ENCODE measurements around the gene NELFA.

NELFA gene

DNA sequence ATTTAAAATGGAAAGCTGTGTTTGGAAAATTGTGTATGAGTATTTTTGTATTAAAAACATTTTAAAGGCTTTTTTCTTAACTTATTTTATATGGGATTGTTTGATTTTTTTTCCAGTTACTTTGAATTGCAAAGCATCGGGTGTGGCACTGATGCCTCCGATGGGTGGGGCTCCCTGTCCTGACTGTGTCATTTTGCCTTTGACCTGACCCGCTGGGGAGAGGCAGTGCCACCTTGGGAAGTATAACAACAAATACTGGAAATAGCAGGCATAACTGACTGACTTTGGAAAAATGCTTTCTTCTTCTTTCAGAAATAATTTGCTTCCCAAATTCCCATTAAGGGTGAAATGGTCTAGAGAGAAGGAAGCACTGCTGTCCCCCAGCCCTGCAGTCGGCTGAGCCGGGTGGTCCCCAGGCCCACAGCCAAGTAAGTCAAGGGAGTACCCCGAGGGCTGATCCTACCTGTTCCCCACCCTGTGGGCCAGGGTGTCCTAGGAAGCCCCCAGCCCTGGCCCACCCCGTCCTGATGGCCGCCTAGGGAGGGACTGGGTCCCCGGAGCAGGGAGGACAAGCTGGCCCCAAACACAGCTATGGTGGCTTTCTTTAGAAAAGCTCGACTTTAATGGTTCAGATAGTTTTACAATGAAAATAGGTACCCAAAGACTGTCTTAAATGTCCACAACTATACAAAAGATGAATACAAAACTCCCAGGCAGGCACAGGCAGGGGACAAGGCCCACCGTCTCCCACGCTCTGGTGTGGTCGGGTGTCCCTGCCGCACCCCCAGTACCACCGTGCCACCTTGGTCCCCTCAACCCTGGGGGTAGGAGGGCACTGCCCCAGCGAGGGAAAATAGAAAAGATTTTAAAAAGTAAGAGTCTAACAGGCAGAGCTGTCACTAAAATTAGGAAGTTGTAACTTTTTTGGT is 26.4 kb downstream of the NELFA start:
- no peak for DNase-seq (ENCODE audit: low read depth)

DNA sequence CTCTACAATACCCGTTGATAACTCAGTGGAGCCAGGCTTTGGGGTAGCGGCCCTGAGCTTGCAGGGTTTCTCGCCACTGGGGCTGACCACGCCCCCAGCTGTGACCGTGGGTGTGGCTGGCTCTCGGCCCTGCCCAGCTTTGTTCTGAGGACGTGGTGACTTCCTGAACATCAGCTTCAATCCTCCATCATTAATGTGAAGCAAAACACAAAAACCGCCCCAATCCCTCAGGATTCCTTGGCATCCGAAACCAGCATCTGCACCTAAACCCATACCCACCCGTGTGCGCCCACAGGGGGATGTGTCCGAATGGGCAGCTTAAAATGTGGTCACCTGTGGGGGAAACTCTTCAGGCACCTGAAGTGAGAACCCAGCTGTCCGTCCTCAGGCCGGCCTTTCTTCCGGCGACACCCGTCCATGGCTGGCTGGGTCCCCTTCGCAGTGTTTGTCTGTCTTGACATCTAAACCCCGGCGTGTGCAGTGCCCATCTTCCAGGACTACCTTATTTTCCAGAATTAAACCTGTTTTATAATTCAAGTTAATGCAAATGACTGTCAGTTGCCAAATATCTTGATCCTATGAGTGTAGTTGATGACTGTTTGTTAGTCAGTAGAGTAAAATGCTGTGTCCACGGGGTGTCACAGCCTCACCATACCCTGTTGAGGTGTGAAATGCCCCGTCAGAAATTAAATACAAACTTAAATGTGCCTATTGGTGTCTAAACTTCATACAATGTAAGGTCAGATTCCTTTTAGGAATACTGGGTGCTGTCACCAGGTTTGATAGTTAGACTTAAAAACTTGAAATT is 27.3 kb downstream of the NELFA start:
- no peak for DNase-seq (ENCODE audit: low read depth)

DNA sequence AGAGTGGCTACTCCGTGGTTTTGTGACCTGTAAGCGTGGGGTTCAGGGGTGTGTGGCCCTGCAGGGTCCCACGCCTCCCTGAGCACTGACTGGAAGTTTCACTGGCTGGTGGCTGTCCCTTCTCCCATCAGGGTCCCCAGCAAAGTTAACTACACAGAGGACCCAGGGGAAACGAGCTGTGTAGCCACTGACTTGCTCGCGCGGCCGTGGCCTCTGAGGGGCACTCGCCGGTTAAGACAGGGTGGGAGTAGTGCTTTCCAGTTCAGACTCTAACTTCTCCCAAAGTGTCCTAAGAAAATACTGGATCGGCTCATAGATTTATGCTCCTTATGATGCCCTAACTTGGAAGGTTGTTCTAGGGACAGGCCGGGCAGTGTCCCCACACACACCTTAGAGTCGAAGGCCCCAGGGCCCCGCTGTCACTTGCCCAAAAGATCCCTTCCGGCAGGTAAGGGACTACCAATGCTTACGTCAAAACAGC is 28.2 kb downstream of the NELFA start:
- no peak for DNase-seq (ENCODE audit: low read depth)

DNA sequence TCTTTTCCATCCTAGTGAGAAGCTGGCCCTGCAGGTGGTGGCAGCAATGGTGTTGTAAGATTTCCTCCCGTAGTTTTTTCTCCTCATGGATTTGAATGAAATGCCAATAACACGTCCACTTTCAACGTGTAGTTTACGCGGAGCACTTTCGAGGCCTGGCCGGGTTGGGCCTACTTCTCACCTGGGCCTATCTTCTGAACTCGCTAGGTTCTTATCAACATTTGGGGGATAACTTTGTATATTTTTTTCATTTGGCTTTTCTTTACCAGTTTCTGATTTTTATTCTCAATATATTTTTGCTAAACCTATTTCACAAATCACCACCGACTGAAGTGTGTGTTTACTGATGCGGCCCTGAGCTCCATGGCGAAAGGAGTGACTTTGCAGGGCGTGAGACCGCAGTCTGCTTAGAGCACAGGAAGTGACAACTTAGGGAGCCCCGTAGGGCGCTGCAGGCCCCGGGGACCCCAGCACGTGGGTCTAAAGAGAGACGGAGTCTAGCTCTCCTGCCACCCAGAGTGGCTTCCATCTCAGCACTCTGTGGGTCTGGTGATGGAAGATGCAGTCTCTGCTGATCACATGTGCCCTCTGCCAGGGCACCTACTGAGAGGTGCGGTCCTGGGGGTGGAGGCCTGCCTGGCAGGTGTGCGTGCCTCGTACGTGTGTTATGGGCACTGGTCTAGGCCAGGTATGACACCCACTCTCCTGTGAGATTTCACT is 29.1 kb downstream of the NELFA start:
- DNase-seq (ENCODE audit: low read depth) = no peak

DNA sequence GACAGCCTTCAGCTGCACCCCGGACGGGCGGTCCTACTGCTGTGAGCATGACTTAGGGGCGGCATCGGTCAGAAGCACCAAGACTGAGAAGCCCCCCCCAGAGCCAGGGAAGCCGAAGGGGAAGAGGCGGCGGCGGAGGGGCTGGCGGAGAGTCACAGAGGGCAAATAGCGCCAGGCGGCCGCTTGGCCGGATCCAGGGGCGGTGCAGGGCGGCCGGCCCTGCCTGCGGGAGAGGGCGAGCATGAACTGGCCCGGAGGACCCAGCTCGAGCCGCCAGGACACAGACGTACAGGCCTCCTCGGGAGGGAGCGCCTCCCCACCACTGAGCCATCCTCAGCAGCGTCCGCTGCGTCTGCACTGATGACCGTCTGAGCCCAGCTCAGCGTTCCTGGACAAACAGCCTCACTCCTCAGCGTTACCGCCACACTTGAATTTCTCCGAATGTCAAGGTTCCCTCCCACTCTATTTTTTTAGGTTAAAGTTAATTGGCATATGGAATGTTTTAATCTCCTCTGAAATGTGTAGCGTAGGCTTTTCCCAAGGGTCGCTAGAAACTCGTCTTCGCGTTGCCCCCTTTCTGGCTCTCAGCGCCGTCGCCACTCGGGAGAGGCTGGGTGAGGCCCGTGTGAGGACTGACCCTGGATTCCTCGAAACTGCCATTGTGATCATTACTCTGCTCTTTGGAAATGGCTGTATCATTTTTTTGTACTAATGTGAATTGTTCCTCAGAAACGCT is 29.9 kb downstream of the NELFA start:
- DNase-seq (ENCODE audit: low read depth) = no peak

DNA sequence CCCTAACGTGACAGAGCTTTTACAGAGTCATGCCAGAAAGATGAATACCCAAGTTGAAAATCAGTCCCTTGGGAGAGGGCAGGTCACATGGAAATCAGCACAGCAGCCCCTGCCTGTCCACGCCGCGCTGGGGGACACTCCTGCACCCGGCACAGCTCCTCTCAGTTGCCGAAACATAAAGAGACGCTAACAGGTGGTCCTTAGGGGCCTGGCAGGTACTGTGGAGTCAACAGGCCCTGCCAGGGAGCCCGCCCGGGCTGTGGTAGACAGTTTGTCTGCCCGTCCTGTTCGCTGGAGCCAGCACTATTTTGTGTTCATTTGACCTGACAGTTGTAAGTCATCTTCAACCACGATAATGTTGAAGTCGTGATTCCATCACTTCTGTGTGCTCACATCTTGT is 30.5 kb downstream of the NELFA start:
- no peak for DNase-seq (ENCODE audit: low read depth)

DNA sequence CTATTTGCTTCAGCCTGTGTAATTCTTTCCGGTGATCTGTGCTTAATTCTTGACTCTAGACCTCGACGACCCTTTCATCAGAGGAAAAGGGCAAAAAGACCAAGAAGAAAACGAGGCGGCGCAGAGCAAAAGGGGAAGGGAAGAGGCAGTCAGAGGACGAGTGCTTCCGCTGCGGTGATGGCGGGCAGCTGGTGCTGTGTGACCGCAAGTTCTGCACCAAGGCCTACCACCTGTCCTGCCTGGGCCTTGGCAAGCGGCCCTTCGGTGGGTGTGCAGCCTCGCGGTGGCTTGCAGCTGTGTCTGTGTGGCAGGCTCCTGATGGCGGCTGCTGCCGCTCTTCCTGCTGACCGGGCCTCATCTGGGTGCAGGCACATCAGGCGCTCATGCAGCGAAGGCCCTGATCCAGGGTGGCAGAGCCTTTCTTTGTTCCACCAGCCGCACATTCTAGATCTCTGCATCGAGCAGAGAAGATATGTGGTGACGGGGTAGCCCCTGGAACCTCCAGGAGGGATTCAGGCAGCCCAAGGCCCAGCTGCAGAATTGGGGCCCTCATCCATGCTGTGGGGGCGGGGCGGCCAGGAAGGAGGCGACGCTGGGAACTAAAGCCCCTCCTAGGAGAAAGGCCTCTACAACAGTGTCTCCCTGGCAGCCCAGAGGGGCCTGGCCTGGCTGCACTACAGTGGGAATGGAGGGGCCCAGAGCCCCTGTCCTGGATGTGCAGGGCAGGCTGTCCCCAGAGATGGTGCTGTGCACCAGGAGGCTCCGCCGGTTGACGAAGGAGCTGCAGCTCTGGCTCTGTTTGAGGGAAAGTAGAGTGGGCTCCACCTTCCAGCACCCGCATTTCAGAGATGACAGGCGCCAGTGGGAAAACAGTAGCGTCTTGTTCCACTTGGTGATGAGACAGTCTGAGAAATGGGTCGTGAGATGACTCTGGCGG is 32.1 kb downstream of the NELFA start:
- no peak for DNase-seq (ENCODE audit: low read depth)

DNA sequence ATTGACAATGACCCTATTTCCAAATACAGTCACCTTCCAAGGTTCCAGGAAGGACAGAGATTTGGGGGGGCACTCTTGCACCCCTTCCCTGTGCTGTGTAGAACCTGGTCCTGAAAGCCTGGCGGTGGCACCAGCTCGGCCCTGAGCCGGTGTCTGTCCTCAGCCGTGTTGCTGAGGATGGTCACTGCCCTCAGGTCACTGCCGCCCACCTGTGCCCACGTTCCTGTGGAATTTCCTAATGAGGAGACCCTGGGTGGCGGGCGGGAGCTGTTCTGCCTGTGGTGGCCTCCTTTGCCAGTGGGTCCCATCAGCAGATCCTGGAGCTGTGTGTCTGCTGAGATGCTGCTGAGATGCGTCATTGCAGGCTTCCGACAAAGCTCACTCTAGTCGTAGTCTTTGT is 32.9 kb downstream of the NELFA start:
- no peak for DNase-seq (ENCODE audit: low read depth)

DNA sequence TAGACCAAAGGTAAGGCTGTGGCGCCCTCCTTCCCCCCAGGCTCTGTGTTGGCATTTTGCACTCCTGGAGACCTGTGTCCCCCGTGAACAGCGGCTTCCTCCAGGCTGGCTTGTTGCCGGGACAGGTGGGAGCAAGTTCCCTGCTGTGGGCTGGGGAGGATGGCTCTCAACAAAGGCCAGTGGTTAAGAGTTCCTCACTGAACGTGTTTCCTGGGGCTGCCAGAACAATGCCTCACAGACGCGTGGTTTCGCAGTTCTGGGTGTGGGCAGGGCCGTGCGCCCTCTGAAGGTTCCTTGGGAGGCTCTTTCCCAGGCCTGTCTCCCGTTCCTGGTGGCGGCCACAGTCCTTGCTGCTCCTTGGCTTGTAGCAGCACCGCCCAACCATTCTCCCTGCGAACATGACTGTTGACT is 33.4 kb downstream of the NELFA start:
- no peak for DNase-seq (ENCODE audit: low read depth)

DNA sequence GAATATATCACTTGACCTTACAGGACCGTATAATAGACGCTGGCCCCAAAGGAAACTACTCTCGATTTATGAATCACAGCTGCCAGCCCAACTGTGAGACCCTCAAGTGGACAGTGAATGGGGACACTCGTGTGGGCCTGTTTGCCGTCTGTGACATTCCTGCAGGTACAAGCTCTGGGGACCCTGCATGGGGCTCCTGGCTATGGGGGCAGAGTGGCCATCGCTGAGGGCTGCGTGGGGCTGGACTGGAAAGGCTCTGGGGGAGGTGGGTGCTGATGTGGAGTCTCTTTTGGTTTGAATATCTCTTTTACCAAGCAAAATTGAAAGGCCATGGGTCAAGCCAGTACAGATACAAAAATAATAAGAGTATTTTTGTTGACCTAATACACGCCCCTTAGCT is 33.9 kb downstream of the NELFA start:
- no peak for DNase-seq (ENCODE audit: low read depth)

DNA sequence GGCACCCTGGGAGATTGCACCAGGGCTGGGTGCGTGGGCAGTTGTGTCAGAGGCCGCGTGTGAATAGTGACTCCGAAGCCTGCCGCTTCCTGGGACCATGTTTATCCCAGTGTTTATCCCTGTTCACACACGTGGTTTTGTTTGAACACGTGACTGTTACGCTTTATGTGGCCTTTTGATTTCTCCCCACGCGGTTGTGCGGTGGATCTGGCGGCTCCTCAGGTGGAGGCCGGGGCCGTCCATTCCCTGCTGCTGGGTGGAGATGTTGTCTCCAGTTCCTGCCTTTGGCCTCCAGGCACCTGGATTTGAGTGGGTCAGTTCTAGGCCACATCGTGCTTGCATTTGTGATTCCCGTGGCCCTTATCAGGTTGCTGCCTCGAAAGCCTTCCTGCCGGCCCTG is 35.1 kb downstream of the NELFA start:
- DNase-seq (ENCODE audit: low read depth) = no peak

DNA sequence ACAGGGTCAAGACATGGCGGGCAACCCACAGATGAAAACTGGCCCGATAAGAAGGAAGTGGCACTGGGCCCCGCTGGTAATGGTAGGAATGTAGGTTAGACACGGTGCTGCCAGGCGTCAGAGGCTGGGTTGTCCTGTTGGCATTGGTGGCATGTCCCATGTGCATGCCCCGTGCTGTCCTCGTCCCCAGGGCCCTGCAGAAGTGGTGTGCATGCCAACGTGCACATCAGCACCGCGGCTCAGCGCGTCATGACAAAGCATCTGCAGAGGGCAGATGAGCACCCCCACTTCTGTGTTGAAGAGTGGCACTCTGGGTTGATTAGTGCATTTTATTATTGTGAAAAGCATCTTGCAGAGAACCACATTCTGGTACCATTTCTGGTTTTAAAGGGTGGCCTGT is 35.6 kb downstream of the NELFA start:
- no peak for DNase-seq (ENCODE audit: low read depth)

DNA sequence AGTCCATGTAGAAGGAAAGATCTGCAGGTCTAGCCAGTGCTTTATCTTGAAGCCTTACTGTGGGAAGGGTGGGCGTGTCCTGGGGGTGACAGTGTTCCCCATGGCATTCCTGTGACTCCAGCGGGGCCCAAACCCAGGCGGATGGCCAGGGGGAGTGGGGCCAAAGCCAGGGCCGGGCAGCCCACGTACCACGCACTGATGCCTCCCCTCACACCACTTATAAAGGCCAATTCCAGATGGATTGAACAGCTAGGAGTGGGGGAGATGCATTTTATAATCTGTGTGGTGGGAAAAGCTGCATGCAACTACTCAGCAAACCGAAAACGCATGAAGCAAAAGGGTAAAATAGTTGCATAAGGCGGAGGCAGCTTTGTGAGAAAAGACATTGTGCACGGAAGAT is 36.4 kb downstream of the NELFA start:
- no peak for DNase-seq (ENCODE audit: low read depth)

DNA sequence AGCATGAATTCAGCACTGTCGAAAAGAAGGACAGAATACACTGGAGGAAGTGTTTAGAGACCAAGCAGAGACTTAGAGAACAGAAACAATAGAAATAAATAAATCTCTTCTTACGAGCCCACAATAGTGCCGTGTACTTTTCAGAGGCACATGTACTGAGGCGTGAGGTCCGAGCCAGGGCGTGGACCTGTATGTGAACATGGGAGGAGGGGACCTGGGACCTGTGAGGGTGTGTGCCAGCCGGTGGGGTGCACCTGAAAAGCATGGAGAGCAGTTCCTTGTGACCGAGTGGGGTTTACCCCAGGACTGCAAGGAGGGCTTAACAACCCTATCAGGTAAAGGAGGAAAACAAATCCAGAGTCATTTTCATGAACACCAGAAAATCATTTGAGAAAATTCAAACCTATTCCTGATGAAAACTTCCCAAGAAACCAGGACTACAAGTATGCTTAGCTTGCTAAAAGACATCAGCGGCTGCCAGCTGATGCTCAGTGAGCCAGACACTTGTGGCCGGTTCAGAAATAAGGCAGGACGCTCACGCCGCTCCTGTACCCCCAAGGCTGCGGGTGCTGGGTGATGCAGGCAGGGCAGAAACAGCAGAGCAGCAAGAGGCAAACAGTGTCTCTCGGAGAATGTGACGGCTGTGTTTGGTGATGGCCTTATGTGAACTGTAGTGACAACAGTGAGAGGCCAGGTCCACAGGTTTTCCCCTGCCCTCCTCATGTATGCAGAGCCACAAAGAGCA is 37.1 kb downstream of the NELFA start:
- no peak for DNase-seq (ENCODE audit: low read depth)

DNA sequence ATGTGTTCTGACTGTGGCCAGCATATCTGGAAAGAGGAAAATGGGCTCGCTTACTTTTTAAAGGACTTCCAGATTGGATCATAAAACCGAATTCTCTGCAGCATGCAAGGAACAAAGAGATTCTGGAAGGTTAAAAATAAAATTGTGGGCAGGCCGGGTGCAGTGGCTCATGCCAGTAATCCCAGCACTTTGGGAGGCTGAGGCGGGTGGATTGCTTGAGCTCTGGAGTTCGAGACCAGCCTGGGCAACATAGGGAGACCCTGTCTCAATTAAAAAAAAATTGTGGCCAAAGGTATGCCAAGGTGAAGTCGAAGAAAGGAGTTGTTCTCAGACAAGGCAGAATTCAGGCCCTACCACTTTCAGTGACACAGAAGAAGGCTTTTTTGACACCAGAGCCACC is 37.8 kb downstream of the NELFA start:
- no peak for DNase-seq (ENCODE audit: low read depth)

DNA sequence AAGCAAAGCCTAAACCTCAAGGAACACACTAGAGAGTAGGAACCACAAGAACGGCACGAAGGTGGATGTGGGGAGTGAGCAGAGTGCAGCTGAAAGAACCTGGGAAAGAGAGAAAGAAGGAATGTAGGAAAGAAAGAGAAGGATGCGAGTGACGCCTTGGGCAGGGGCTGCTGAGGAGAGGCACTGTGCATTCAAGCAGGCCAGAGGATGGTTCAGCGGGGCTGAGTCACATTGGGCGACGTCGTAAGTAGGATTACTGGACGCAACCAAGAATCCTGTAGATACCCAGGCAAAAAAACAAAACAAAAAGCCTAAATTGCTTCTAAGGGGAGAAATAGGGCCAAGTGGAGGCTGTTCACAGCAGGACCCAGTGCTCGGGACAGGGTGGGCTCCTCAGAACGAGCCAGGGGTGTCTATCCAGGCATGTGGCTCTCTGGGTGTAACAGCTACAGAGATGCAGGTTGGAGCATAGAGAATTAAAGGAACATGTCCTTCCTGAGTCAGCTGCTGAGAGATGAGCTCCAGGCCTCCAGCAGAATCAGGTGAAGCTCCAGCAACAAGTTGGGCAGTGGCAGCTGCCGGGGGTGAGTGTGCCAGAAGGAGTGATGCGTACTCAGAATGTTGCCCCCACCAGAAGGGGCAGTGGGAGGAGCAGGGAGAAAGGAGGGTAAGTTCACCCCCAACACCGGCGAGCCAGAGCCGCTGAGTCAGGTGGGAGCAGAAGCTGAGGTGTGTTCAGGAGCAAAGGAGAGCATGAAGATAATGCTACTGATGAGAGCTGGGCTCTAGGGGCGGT is 38.6 kb downstream of the NELFA start:
- DNase-seq (ENCODE audit: low read depth) = no peak

DNA sequence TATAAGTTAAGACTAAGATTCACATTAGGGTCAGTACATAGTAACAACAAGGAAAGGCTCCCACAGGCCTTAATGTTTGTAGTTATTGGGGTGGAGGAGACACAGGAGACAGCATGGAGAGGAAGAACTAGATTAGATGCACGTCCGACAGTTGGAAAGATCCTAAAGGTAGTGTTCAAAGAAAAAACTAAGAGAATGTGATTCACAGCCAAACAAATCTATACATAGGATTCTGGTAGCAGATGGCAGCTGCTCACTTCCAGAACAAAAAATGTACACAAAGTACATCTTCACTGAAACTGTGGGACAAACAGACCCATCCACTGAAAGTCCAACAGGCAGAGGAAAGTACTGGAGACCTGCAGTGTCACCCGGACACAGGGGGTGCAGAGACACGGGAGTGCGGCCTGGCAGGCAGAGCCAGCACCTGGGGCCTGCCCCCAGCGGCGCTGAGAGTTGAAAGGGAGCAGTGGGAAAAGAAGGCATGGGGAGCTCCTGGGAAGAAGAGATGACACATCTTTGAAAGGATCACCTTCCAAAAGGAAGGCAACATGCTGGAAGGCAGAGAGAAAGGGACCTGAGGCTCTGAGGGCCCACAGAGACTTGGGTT is 40.0 kb downstream of the NELFA start:
- DNase-seq (ENCODE audit: low read depth) = no peak

DNA sequence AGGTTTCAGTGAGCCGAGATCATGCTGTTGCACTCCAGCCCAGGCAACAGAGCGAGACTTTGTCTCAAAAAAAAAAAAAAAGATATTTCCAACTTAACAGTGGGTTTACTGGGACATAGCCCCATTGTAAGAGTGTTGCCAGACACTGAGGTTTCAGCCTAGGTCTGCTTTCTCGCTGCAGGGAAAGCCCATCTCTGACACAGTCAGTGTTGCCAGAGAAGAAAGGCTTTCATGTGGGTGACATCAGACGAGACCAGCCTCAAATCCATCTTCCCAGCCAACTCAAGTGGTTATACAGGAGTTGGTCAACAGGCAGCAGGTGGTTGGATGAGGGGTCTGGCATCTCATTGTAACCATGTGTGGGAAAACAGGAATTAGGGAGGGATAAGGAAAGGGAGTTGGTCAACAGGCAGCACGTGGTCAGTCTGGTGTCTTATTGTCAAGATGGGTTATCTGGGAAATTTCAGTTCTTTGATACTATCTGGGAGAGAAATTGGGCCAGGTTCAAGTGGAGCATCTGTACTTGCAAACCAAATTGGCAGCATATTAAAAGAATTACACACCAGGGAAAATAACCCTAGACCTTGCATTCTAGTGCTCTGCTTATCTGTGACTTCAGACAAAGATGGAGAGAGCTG is 41.1 kb downstream of the NELFA start:
- DNase-seq (ENCODE audit: low read depth) = no peak

All from stimulated activated CD8-positive, alpha-beta memory T cell treated with anti-CD3 and anti-CD28 coated beads, Interleukin-15, amount 100 ng/mL, for 24 hours (primary cell).